Right atrium auricular region (tissue), 2 donors: ENCODE data around the gene TSNAXIP1. TPM values are rescaled to one million over a fixed set of nuclear protein-coding genes. Genes with fewer than 3 reads are reported as not detected.

Experiments
- DNase-seq: peaks from one replicate; pipeline ENCODE4 v3.0.0-alpha.2; 2019; ENCODE audit warnings: low spot score
- H3K27ac ChIP-seq, 2 donors: fragments of 200-600 bp; sonication (generic); 1 replicate in 1 of 2; 2 replicates in 1 of 2; pipeline ENCODE4 v1.5.1; 2016 to 2019
- H3K27me3 ChIP-seq, 2 donors: fragments of 200-600 bp; sonication (generic); one replicate each; pipeline versions ENCODE4 v1.5.1 to v1.6.0; 2017 to 2019
- H3K36me3 ChIP-seq: fragments of 200-600 bp; sonication (generic); one replicate; pipeline ENCODE4 v1.5.1; 2016
- H3K4me1 ChIP-seq, 2 donors: fragments of 200-600 bp; sonication (generic); one replicate each; pipeline versions ENCODE4 v1.5.1 to v1.6.0; 2017 to 2019
- H3K4me3 ChIP-seq, 2 donors: fragments of 200-600 bp; sonication (generic); 1 replicate in 1 of 2; 2 replicates in 1 of 2; pipeline ENCODE4 v1.5.1; 2017 to 2019; ENCODE audit warnings: mild to moderate bottlenecking in 1 of 2, moderate library complexity in 1 of 2
- H3K9me3 ChIP-seq, 2 donors: fragments of 200-600 bp; sonication (generic); one replicate each; pipeline ENCODE4 v1.5.1; 2019
- total RNA-seq, 2 donors: library from RNA; depleted of rRNA; stranded (reverse); fragments of >200 nt; gene quantifications; one replicate each; pipeline ENCODE4 v1.1.0, GENCODE V29; 2016
- TF ChIP-seq, protein P1 (sequence below), 2 donors: fragments of 200-600 bp; sonication (generic); IDR thresholded peaks; one replicate each; pipeline ENCODE4 v1.5.1; 2019; ENCODE audit warnings: antibody characterized with exemption in 2 of 2

TSNAXIP1 gene
- total RNA-seq, 2 donors from 2014 or later = 0.55 TPM; not detected in 1

DNA sequence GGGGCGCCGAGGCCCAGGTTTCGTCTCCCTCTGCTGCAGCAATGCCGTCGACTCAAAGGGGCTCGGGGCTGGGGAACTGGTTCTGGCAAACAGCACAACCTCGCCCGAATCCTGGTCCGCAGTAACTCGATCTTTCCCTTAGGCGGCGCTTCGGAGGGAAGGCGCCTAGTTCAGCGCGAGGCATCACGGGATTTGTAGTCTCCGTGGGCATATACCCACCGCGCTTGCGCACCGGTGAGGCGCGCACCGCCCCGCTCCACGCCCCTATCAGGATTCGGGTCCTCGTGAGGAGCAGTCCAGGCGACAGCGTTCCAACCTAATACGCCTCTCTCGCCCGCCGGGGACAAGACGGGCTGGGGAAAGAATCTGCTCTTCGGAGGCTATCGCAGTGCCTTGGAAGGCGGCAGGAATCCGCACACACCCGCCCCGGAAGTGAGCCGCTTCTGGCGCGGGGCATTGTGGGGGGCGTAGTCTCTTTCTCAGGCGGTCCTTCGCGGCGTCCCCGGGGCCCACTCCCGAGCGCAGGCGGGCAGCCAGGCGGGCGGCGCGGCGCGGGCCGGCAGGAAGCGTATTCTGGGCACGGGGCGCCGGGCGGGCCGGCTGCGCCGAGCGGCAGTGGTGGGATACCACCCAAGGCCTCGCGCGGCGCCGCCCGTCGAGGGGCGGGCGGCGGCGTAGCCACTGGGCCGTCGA is 35.3 kb downstream of the TSNAXIP1 start, which contains the start of gene THAP11:
TSS of gene THAP11 (plus strand) at position 505 of the 693 bp plus-strand sequence. CDS start 235 bp downstream, outside the sequence.
- Histone ChIP-seq H3K4me1 (peaks cover 0 to 43% of the 10 kb centered on the region in 2 donors), H3K27ac (peak within 1 kb of the TSS; percentile 99 to 100), H3K36me3 (no peaks in the 10 kb centered on the region), H3K27me3 (no peaks in the 10 kb centered on the region), H3K9me3 (no peaks in the 10 kb centered on the region), H3K4me3 (peak within 1 kb of the TSS; percentile 77 to 99)
- peak; percentile 97 for DNase-seq
- TF ChIP-seq, protein P1, sequence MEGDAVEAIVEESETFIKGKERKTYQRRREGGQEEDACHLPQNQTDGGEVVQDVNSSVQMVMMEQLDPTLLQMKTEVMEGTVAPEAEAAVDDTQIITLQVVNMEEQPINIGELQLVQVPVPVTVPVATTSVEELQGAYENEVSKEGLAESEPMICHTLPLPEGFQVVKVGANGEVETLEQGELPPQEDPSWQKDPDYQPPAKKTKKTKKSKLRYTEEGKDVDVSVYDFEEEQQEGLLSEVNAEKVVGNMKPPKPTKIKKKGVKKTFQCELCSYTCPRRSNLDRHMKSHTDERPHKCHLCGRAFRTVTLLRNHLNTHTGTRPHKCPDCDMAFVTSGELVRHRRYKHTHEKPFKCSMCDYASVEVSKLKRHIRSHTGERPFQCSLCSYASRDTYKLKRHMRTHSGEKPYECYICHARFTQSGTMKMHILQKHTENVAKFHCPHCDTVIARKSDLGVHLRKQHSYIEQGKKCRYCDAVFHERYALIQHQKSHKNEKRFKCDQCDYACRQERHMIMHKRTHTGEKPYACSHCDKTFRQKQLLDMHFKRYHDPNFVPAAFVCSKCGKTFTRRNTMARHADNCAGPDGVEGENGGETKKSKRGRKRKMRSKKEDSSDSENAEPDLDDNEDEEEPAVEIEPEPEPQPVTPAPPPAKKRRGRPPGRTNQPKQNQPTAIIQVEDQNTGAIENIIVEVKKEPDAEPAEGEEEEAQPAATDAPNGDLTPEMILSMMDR (IDR thresholded peaks at IDR 0.05) = peak; percentile 80 to 94

DNA sequence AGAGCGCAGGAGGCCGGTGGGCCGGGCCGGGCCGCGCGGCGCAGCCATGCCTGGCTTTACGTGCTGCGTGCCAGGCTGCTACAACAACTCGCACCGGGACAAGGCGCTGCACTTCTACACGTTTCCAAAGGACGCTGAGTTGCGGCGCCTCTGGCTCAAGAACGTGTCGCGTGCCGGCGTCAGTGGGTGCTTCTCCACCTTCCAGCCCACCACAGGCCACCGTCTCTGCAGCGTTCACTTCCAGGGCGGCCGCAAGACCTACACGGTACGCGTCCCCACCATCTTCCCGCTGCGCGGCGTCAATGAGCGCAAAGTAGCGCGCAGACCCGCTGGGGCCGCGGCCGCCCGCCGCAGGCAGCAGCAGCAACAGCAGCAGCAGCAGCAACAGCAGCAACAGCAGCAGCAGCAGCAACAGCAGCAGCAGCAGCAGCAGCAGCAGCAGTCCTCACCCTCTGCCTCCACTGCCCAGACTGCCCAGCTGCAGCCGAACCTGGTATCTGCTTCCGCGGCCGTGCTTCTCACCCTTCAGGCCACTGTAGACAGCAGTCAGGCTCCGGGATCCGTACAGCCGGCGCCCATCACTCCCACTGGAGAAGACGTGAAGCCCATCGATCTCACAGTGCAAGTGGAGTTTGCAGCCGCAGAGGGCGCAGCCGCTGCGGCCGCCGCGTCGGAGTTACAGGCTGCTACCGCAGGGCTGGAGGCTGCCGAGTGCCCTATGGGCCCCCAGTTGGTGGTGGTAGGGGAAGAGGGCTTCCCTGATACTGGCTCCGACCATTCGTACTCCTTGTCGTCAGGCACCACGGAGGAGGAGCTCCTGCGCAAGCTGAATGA is 36.0 kb downstream of the TSNAXIP1 start:
- H3K9me3 ChIP-seq = no peaks in the 10 kb centered on the region
- peaks cover 0 to 48% of the 10 kb centered on the region in 2 donors for H3K4me1 ChIP-seq
- peak overlapping the region; percentile 99 to 100 for H3K27ac ChIP-seq
- H3K27me3 ChIP-seq = no peaks in the 10 kb centered on the region
- H3K36me3 ChIP-seq = no peaks in the 10 kb centered on the region
- DNase-seq = no peak
- H3K4me3 ChIP-seq = peak overlapping the region; percentile 77 to 99
- TF ChIP-seq, protein P1 (IDR thresholded peaks at IDR 0.05) = peak in 1 of 2 donors; percentile 48

DNA sequence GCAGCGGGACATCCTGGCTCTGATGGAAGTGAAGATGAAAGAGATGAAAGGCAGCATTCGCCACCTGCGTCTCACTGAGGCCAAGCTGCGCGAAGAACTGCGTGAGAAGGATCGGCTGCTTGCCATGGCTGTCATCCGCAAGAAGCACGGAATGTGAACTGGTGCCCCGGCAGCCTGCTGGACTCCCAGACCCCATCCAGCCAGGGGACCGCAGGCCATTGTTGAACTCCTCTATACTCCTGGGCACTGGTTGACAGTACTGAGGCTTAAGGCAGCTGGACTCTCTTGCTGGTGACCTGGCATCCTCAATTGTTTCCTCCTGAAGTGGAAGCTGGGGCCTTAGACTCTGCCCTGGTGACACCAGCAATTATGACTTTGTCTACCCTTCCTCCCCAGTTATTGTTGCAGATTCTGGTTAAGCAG is 36.7 kb downstream of the TSNAXIP1 start:
- no peaks in the 10 kb centered on the region for H3K36me3 ChIP-seq
- TF ChIP-seq, protein P1 (IDR thresholded peaks at IDR 0.05) = no peak
- H3K27me3 ChIP-seq = no peaks in the 10 kb centered on the region
- H3K4me1 ChIP-seq = peaks cover 0 to 55% of the 10 kb centered on the region in 2 donors
- DNase-seq = no peak
- peak overlapping the region; percentile 99 to 100 for H3K27ac ChIP-seq
- H3K4me3 ChIP-seq = peak overlapping the region; percentile 77 to 99
- H3K9me3 ChIP-seq = no peaks in the 10 kb centered on the region

DNA sequence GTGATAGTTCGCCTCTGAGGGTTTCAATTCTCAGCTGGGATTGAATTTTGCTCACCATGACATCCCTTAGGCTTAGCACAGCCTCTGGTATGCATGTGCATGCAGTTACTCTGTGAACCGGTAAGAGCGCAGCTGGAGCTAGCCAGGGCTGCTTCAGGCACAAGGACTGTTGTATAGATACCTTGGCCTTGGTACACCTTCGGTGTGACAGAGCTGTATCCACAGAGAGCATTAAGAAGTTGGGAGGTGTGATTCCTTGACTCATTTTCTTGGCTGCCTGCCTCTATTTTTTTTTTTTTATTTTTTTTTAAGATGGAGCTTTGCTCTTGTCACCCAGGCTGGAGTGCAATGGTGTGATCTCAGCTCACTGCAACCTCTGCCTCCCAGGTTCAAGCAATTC is 37.8 kb downstream of the TSNAXIP1 start:
- Histone ChIP-seq H3K4me1 (peaks cover 0 to 66% of the 10 kb centered on the region in 2 donors), H3K4me3 (no peak overlapping the region), H3K9me3 (no peaks in the 10 kb centered on the region), H3K27me3 (no peaks in the 10 kb centered on the region), H3K27ac (peak overlapping the region; percentile 99 to 100), H3K36me3 (no peaks in the 10 kb centered on the region)
- TF ChIP-seq, protein P1 (IDR thresholded peaks at IDR 0.05) = no peak
- DNase-seq = no peak

DNA sequence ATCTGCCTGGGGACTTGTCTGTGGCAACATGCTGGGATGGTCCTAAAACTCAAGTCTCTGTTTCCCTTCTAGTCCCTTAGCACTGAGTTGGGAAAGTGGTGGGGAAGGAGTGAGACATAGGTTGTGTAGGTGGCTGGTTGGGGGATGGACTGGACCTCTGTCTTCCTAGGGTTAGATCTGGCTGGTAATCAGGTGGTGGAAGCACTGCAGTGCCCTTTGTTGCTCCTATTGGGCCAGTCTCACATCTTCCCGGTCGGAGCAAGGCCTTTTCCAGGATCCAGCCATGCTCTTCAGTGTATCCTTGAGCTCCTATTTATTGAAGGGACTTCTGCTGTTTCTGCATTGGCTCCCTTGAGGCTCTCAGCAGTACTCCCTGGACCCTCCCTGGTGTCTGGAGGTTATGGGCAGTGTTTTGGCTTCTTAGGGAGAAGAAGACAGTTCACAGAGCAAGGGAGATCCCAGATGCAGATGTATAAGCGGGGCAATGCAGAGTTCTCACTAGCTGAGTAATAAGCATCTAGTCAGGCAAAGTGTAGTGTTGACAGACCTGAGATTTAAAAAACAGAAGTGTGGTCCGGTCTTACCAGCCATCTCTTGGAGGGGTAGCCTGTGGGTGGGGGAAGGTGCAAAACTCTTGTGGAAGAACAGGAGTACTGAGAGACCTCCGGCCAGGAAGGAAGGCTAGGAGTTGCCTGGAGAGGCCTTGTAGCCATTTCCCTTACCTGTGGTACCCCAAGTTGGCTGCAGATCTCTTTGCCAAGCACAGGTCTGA is 38.8 kb downstream of the TSNAXIP1 start:
- Histone ChIP-seq H3K9me3 (no peaks in the 10 kb centered on the region), H3K4me3 (peak overlapping the region; percentile 71 to 97), H3K27me3 (no peaks in the 10 kb centered on the region), H3K36me3 (no peaks in the 10 kb centered on the region), H3K27ac (peak overlapping the region; percentile 95), H3K4me1 (peaks cover 0 to 66% of the 10 kb centered on the region in 2 donors)
- TF ChIP-seq, protein P1 (IDR thresholded peaks at IDR 0.05) = no peak
- DNase-seq = no peak
